ENCODE measurements around the gene IGSF21. TPM values are rescaled to one million over a fixed set of nuclear protein-coding genes. Genes with fewer than 3 reads are reported as not detected.

The IGSF21 gene
- total and polyA plus RNA-seq, 2 of the 8 experiments (the other 6 are each of a cell fraction or from before 2014, with no cell fraction given), result 22.5 to 28.5 TPM

- ChIA-PET POLR2A (ENCODE audit: partially characterized antibody) (interaction anchor here (1.1 kb wide), 1 partner anchor 58 kb away, joined by 4 read pairs; the partner anchor contains the start of gene KLHDC7A), CTCF (ENCODE audit: partially characterized antibody) (interaction anchor here (0.6 to 0.7 kb wide), 3 partner anchors 15 to 56 kb away, joined by 3 to 4 read pairs (median 3); no protein-coding TSS in a partner anchor)
- Histone ChIP-seq H4K5ac (ENCODE audit: insufficient read length, low read depth, low read length) (no peak overlapping the region), H2BK15ac (ENCODE audit: low read length) (no peak overlapping the region), H3K36me3 (ENCODE audit: control insufficient read depth in 2 of 4, insufficient read depth in 4 of 4, low read length in 3 of 4) (no peaks in the 10 kb centered on the region), H2BK5ac (ENCODE audit: low read depth, low read length) (peak overlapping the region; percentile 12; the same call in 1 of the 2 replicates), H3K9me3 (ENCODE audit: insufficient read depth in 2 of 2, low read depth in 1 of 2, low read length in 1 of 2) (peaks cover 0 to 3% of the 10 kb centered on the region in 2 experiments; a peak in 1 of 4 replicates), H2AFZ (ENCODE audit: low read length) (no peak overlapping the region), H2BK12ac (ENCODE audit: low read depth, low read length) (no peak overlapping the region), H3K27ac (ENCODE audit: low read depth, low read length) (no peak overlapping the region), H3K18ac (ENCODE audit: extremely low read depth, low read length) (no peak overlapping the region), H3K14ac (ENCODE audit: insufficient read length) (no peak overlapping the region), H3K4ac (replicated peaks; ENCODE audit: insufficient read length, low read depth, low read length) (no peak overlapping the region), H3K4me2 (ENCODE audit: insufficient read depth in 1 of 2, low read depth in 2 of 2, low read length in 2 of 2) (no peak overlapping the region), H2AK5ac (ENCODE audit: low read depth, low read length) (no peak overlapping the region), H3K9ac (replicated peaks in 1 of 4; ENCODE audit: extremely low read depth in 1 of 4, low read depth in 3 of 4, low read length in 3 of 4) (no peak overlapping the region), H3K79me1 (ENCODE audit: low read depth, low read length) (no peaks in the 10 kb centered on the region), H3K4me1 (replicated peaks in 1 of 4; ENCODE audit: control insufficient read depth in 3 of 4, insufficient read depth in 4 of 4, low read length in 3 of 4) (peaks cover 8 to 14% (median 12%) of the 10 kb centered on the region in 4 experiments; a peak in 6 of 7 replicates), H3K79me2 (ENCODE audit: control insufficient read depth in 1 of 2, insufficient read depth in 2 of 2, low read length in 2 of 2) (no peaks in the 10 kb centered on the region), H3K56ac (replicated peaks; ENCODE audit: insufficient read length, low read depth, low read length) (no peak overlapping the region), H3K4me3 (ENCODE audit: extremely low read depth in 1 of 4, insufficient read depth in 2 of 4, low read depth in 3 of 4, low read length in 4 of 4) (no peak overlapping the region), H4K8ac (ENCODE audit: extremely low read depth, insufficient read depth, low read length) (no peak overlapping the region), H3K23me2 (ENCODE audit: low read depth, low read length) (peaks cover 3% of the 10 kb centered on the region; the same call in 1 of the 2 replicates), H2BK20ac (ENCODE audit: low read length) (peak overlapping the region; percentile 63; the same call in 1 of the 2 replicates), H3K27me3 (replicated peaks in 1 of 4; ENCODE audit: control insufficient read depth in 3 of 4, extremely low read depth in 1 of 4, insufficient read depth in 3 of 4, low read length in 3 of 4) (no peaks in the 10 kb centered on the region), H3K23ac (ENCODE audit: insufficient read length) (no peak overlapping the region), H2BK120ac (replicated peaks; ENCODE audit: low read depth, low read length) (no peak overlapping the region), H4K20me1 (replicated peaks in 1 of 2; ENCODE audit: control insufficient read depth in 1 of 2, insufficient read depth in 2 of 2, low read length in 2 of 2) (no peaks in the 10 kb centered on the region), H4K91ac (replicated peaks; ENCODE audit: insufficient read length, low read length) (no peak overlapping the region)
- 90% methylated on average over 5 of the region's 5 CpGs; no CpG with 5 or more reads in 1 of the 2 experiments for WGBS, 2 experiments (ENCODE audit: extremely low coverage in 1 of 2, insufficient coverage in 1 of 2, insufficient read length in 1 of 2, insufficient replicate concordance in 2 of 2, low coverage in 1 of 2, low lambda C conversion rate in 2 of 2, missing lambda C conversion rate in 1 of 2)
- no peak for TF ChIP-seq CREB1 (IDR thresholded peaks at IDR 0.05)
- no peak for TF ChIP-seq SRF (IDR thresholded peaks at IDR 0.05; ENCODE audit: low read depth, low read length)
- no peak for TF ChIP-seq ATF2 (IDR thresholded peaks at IDR 0.05; ENCODE audit: low read length)
- TF ChIP-seq MAX (IDR thresholded peaks at IDR 0.05), result no peak
- TF ChIP-seq CBX5 (IDR thresholded peaks at IDR 0.05; ENCODE audit: low read depth, low read length), result no peak
- no peak for TF ChIP-seq CHD1 (IDR thresholded peaks at IDR 0.05; ENCODE audit: low read depth, low read length)
- TF ChIP-seq KDM5A (IDR thresholded peaks at IDR 0.05; ENCODE audit: low read length), result no peak
- DNase-seq (ENCODE audit: low read depth in 1 of 2, low spot score in 2 of 2) (no peak), FAIRE-seq (no peak)
Observed at GRCh38 chr1:18422954-18423353, 315.4 kb downstream of the IGSF21 start.
